DMS 273 treated with DMSO at 0.1 percent for 48 hours (cell line): ENCODE measurements around the gene MLN.

Experiments used
- DNase-seq: peaks from one replicate; lab custom pipeline; 2025; lab: John Stamatoyannopoulos, UW

MLN gene

DNA sequence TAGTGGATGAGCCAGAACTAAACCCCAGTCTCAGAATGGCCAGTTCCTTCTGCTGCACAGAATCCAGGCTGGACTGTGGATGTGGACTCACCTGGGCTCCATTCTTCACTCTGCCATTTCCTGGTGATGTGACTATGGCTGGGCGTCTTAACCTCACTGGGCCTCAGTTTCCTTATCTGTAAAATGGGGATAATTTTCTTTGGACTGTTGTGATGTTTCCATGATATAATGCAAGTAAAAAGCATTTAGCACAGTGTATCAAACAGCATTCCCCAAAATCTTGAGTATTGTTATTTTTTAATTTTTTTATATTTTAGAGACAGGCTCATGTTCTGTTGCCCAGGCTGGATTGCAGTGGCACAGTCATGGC is 51.2 kb downstream of the MLN start:
- DNase-seq = no peak

DNA sequence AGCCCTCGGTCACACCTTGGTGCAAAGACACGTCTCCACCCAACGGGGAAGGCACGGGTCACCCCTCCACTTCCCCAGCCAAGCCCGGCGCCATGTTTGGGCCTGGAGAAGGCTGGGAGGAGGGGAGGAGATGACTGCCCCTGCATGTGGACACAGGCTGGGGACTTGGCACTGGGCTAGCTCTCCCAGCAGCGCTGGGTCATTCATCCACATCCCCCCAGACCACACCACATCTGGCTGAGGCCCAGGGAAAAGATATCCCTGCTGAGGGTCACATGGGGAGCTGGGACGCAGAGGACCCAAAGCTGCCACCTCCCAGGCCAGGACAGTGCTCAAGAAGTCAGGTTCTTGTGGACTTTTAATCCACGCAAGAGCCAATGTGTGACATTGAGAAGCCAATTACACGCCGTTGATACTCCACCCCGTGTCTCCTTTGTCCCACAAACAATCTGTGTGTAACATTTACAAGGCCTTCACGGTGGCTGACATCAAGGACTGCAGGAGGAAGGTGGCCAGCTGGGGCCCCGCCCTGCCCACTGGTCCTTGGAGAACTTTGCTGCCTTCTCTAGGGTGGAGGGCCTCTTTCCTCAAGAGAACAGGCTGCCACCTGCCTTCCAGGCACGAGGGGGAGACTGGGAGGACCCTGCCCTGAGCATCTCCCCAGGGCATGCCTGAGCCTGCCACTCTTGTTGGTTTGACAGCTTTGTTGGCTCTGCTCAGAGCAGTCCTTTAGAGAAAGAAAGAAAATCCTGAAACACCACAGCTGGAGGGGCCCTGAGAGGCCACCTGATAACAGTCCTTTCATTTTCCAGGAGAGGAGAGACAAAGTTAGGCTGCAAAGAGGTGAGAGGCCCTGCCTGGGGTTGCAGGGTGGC is 51.8 kb downstream of the MLN start:
- DNase-seq = peak; percentile 68

DNA sequence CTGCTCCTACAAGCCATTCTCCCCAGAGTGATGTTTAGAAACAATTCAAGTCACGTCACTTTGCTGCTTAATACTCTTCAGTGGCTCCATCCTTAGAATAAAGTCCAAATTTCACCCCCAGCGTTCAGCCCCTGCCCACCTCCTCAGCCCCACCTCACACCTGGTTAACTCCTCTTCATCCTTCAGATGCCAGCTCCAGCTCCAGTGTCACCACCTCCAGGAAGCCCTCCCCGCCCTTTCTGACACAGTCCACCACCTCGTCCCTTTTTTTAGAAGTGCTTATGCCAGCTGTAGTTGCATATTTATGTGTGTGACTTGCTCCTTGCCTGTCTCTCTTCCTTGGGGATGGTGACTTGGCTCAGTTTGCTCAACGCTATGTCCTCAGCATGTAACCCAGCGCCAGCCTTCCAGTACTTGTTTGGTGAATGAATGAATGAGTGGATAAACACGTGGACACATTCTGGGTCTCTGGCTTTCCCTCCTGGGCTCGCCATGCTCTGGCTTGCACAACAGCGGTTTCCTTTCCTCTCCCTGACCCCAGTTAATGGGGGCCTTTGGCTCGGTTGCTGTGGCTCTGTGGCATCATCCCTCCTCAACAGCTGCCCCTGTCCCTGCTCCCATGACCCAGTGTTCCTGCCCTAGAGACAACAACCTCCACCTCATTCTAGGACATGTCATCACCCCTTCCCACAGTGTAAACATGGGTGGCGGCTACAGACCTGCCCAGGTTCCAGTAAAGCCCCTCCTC is 53.4 kb downstream of the MLN start:
- DNase-seq = no peak

DNA sequence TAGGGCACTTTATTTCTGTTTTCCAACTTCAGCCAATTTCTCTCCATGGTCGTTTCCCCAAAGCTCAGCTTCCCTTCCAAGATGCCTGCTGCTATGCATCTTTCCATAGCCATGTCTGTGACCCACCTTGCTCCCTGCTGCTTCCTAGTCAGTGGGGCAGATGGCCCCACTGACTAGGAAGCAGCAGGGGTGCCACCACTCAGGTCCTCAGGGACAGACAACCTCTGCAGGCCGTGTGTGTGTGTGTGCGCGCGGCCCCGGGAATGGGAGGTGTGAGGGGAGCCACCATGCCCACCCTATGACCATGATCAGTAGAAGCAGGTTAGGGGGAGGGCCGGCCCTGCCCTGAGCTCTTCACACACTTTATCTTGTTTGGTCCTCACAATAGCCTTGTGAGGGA is 54.4 kb downstream of the MLN start:
- DNase-seq = no peak

DNA sequence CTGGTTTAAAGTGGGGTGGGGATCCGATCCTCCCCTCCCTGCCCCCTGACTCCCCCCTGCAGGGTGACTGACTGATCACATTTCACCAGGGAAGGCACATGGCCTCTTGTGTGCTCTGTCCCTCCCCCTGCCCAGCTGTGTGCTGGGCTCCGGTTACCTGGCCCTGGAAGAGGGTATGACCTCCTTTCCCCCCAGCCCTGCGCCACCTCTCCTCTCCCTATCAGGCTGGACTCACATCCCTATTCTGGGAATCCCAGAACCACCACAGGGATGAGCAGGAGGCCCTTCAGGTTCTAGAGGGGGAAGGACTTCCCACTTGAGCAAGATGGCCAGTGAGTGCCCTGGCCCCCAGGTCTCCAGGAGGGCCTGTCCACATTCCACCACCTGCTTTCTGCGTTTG is 55.0 kb downstream of the MLN start:
- no peak for DNase-seq

DNA sequence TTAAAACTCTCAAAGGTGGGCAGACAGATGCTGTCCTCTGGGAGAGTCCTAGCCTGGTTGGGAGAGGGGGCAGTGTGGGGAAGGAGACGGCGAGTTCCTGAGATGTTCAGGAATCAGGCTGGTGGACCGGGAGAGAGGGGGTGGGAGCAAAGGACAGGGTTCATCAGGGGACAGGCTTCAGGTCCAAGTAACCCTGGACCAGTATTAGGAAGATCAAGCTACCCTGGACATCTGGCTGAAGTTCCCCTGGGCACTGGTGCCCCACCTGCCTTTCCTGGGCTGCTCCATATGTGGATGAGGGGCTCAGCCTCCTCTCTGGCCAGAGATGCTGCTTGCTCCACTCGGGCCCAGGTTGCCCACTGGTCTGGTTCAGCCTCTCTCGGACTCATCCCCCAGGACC is 56.0 kb downstream of the MLN start:
- DNase-seq = peak; percentile 22

DNA sequence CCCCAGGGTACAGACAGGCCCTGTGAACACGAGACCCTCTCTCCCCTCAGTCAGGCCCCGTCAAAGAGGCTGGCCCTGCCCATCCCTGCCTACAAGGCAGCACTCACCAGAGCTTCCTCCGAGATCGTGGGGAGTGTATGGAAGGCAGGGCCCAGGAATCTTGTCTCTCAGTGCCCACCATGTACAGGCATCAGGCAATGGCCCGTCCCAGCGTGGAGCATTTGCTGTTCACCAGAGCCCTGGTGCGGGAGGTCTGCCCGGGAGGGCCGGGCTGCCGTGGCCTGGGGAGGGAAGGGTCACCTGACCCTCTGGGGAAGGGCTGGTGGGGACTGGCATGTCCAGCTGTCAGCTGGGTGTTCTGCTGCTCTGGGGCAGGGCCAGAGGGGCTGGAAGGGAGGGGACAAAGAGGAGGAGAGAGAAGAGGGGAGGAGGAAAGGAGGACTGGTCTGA is 57.1 kb downstream of the MLN start, which contains the start of gene IP6K3:
Gene IP6K3 (minus strand): TSS at position 255 of the 450 bp plus-strand sequence. CDS start 11,429 bp downstream, outside the sequence.
- DNase-seq = no peak

DNA sequence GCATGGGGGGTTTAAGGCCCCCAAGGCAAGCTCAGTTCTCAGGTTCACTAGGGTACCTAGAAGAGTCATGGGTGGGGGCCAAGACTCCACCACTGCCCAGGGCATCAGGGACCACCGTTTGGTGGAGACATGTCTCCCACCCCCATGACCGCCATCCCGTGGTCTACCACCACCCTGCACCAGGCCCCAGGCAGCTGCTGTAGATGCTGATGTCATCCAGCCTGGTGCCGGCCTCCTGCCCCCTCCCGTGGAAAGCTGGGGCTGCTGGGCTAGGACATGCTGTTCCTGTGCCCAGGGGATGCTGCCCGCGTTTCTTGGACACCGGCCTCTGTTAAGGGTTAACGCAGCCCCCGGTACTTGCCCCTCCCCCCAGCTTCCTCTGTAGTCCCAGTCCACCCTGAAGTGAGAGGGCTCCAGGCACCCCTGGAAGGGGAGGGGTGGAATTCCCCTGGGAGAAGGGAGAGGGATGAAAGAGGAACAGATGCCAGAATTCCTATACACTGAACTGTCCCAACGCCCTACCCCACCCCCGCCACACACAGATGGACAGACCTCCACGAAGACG is 57.7 kb downstream of the MLN start:
- DNase-seq = peak; percentile 51

DNA sequence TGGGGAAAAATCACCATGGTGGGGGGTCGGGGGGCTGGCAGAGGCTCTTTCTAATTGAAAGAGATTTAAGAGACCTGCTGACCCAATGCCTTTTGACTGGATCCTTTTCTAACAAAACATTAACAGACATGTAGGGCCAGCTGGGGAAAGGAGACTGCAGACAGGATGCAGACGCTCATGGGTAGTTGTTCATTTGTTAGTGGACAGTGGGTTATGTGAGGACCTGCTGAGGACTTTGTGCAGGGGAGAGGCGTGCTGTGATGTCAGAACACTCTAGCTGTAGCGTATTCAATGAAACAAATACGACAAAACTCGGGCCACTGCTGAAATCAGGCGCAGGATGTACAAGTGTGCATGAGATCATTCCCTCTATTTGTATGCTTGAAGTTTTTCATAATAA is 58.3 kb downstream of the MLN start:
- DNase-seq = no peak

DNA sequence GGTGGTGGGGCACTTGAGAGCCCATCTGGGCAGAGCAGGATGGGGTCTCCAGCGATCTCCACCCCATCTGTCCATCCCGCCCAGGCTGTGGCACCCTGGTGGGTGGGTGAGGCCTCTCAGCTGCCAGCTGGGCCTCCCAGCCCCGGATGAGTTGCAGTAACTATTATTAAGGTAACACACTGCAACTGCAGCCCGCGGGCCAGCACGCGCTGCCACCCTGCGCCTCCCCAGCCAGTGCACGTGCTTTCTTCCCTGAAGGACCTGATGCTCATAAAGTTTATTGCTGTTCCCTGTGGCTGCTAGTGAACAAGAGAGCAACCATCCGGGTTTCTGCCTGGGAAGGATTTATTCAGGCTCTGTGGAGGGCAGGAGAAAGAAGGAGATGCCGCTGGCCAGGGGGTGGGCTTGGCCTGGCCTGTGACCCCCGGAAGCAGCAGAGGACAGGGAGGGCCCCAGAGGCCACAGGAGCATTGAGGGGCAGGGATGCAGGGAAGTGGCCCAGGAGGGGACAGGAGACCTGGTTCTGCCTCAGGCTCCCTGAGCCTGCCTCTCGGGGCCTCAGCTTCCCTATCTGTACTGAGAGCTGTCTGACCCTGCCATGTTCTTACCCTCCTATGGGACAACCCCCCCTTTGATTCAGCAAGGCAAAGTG is 58.8 kb downstream of the MLN start:
- DNase-seq = peak; percentile 80
